Glomerular visceral epithelial cell (primary cell): ENCODE measurements around the gene PLVAP.
A peak's percentile ranks its signal among the peaks of the same experiment; 100 is the strongest.

Experiments used
- DNase-seq: peaks from one replicate; pipeline ENCODE4 v3.0.0-alpha.2; 2016; ENCODE audit errors: extremely low spot score

PLVAP gene

DNA sequence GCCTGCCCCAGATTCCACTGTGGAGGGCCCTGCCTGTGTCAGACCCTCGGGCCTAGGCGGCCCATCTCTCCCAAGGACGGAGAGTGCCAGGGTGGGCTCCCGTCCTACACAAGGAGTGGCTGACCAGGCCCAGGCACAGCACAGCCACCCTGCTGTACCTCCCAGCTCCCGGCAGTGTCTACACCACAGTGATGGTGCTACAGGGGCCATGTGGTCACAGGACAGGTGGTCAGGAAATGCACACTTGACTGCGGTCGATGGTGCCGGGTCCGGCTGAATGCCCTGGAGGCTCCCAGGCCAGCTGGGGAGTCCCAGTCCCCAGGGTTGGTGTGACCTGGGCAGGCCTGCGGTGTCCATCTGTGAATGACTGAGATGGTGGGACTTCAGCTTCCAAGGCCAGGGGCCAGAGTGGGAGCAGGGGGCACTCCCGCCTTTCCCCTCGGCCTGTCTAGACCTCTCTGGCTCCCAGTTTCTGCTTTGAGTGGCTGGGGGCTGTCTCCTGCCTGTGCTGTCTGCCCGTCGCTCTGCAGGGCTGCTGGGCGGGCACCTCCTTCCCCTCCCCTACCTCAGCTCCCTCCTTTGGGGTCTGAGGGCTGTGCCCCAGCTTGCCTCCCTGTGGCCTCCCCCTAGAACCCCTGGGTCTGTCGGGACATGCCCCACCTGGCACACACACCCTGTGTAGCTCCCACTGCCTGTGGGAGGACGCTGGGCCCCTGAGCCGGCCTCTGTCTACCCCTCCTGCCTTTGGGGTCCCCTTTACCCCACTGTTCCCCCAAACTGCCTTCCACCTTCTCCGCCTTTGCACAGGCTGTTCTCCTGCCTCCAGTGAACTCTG lies 55.3 kb downstream of the PLVAP start:
- DNase-seq, result no peak

- DNase-seq, result no peak
These were observed 56.7 kb downstream of the PLVAP start for GRCh38 chr19:17320435-17320834.

- no peak for DNase-seq
These were observed 57.5 kb downstream of the PLVAP start for GRCh38 chr19:17319473-17320238.

- no peak for DNase-seq
These were observed 58.2 kb downstream of the PLVAP start for GRCh38 chr19:17318966-17319365.

DNA sequence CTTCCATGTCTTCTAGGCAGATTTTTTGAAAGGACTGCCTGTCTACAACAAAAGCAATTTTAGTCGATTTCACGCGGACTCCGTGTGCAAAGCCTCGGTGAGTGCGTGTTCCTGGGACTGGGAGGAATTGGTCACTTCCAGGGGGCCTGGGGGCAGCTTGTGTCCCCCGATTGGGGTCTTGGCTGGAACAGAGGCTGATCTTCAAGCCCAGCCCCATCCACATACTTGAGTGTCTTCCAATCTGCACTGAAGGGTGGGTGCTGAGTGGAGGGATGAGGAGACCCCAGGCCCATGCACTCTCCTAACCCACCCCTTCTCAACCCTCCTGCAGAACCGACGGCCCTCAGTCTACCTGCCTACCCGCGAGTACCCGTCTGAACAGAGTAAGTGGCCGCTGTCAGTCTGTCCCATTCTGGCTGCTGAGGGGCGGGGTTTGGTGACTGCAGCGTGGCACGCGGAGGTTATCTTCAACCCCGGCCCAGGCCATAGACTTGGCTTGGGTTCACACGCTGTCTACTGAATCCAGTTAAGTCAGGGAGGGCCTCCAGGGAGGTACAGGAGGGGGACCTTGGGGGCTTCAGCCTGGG lies 63.0 kb downstream of the PLVAP start:
- no peak for DNase-seq

- DNase-seq, result no peak
These were observed 64.7 kb downstream of the PLVAP start for GRCh38 chr19:17312189-17313113.

DNA sequence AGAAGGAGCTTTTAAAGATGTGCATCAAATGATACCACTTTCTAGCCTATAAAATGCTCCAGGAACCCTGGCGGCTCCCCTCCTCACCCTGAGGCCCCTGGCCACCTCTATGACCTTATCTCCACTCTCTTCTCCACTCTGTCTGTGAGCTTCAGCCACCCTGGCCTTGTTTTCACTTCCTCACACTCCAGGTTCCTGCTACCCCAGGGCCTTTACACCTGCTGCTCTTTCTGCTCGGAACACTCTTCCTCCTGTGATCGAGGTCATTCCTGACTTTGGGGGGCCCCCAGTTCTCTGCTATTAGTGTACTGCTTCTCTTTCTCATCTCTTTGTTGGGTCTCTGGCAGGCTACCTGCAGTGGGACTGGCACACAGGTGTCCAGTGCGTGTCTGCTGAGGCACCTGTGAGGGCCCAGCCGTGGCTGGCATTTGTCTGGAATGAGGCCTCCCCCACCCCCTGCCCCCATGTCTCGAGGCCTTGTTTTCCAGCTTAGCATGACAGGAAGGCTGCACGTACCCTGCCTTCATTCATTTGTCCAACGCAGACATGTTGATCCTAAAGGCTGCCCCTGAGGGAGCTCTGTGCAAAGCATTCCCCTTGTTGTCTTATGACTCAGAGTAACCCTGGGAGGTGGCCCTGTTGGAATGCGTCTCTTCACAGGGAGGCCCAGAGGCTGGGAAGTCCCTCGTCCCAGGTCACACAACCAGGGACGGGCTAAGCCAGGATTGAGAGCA lies 65.5 kb downstream of the PLVAP start:
- DNase-seq, result peak; percentile 89

- no peak for DNase-seq
These were observed 67.1 kb downstream of the PLVAP start for GRCh38 chr19:17309965-17310461.

- DNase-seq, result peak; percentile 100
These were observed 67.8 kb downstream of the PLVAP start, which contains the start of gene DDA1 for GRCh38 chr19:17309198-17309964. DDA1 (plus strand) TSS chr19:17309563; CDS start chr19:17309655, 92 bp downstream.

DNA sequence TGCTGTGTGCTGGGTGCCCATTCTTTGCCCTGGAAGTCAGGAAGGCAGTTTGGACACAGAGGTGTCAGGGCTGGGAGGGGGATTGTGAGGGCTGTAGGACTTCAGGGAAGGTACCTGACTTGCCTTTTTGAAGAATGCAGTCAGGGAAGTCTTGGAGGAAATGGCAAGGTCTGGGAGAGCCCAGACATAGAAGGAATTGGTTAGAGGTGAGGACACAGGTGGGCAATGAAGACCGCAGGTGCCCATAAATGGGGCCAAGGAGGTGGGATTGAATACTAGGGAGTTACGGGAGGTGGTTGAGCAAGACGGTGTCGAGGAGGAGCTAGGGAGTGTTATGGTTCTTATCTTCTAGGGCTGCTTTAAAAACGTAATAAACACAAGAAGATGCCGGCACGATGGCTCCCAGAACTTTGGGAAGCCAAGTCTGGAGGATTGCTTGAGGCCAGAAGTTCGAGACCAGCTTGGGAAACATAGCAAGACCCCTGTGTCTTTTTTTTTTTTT lies 69.2 kb downstream of the PLVAP start:
- DNase-seq, result no peak

- DNase-seq, result no peak
These were observed 70.8 kb downstream of the PLVAP start for GRCh38 chr19:17306285-17306714.

- peak; percentile 100 for DNase-seq
These were observed 71.4 kb downstream of the PLVAP start, which contains the start of gene MRPL34 for GRCh38 chr19:17305517-17306284. MRPL34 (plus strand) TSS chr19:17305872; CDS start chr19:17305893, 21 bp downstream.

DNA sequence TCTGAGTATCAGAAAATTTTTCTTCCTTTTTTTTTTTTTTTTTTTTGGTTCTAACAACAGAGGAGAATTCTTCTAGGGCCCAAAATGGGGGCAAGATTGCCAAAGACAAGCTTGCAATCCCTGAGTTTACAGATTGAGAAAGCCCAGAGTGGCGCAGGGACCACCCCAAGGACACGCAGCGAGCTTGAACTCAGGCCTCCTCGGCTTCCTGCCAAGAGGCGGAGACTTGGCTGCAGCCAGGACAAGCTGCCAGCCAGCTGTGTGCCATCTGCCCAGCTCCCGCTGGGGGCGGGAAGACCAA lies 72.0 kb downstream of the PLVAP start:
- no peak for DNase-seq

DNA sequence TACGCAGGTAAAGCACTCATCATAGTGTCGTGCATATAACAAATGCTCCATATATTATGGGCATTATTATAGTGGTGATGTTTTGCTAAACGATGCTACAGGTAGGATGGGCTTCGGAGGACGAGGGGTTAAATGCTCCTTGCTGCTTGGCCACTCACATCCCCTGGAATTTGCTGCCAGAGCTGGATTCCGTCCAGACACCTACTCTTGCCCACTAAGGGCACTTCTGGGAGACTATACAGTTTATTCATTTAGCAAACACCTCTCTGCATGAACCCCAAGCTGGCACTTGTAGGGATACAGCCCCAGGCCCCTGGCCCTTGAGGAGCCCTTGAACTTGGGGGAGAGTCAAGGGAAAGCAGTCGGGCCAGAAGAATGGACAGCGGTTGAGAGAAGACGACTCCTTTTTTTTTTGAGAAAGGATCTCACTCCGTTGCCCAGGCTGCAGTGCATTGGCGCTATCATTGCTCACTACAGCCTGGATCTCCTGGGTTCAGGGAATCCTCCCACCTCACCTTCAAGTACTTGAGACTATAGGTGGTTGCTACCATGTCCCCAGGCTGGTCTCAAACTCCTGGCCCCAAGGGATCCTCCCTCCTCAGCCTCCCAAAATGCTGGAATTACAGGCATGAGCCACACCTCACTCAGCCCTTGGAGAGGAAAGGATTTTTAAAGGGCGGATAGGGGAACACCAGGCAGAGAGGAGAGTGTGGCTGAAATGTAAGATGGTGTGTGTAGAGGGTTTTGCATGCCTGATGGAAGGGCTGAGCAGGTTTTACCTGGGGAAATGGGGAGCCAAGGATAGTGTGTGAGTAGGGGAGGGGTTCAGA lies 72.5 kb downstream of the PLVAP start:
- DNase-seq, result no peak

GRCh38 chr19:17303940-17304267 lies 73.2 kb downstream of the PLVAP start:
- no peak for DNase-seq

GRCh38 chr19:17303167-17303939 lies 73.8 kb downstream of the PLVAP start, which contains the start of gene ABHD8:
ABHD8 (minus strand) TSS chr19:17303425; CDS start chr19:17301616, 1,809 bp downstream.
- peak; percentile 97 for DNase-seq
